ENCODE data around the gene KDM3B.

- no peak for TF ChIP-seq GATA2 (IDR thresholded peaks at IDR 0.05; ENCODE audit: low read depth, low read length)
- TF ChIP-seq GATA3 (IDR thresholded peaks at IDR 0.05; ENCODE audit: low read depth, low read length): no peak
Observed at GRCh38 chr5:138354926-138355378, 2.5 kb downstream of the KDM3B start.
